Measurements from ENCODE around the gene NRG3. TPM values are rescaled to one million over a fixed set of nuclear protein-coding genes. Genes with fewer than 3 reads are reported as not detected.
A peak's percentile ranks its signal among the peaks of the same experiment; 100 is the strongest.

NRG3 gene
- total RNA-seq, 4 donors from 2014 or later = 0.54 TPM; not detected in 3

GRCh38 chr10:82645221-82645620 is 770.2 kb downstream of the NRG3 start:
- Histone ChIP-seq H3K36me3 (no peaks in the 10 kb centered on the region), H3K4me3 (no peak overlapping the region), H3K27ac (no peak overlapping the region), H3K4me1 (no peaks in the 10 kb centered on the region), H3K9me3 (no peaks in the 10 kb centered on the region), H3K27me3 (no peaks in the 10 kb centered on the region)
- peak; percentile 64 for ATAC-seq
- TF ChIP-seq CTCF (IDR thresholded peaks at IDR 0.05) (no peak), POLR2AphosphoS5 (IDR thresholded peaks at IDR 0.05) (no peak), POLR2A (IDR thresholded peaks at IDR 0.05) (no peak), EP300 (IDR thresholded peaks at IDR 0.05) (no peak)

- 66 to 76% methylated on average over 6 to 7 of the region's 7 CpGs for WGBS, 2 donors (ENCODE audit: low coverage in 1 of 2)
These were observed 778.5 kb downstream of the NRG3 start for GRCh38 chr10:82653244-82654155.

GRCh38 chr10:82660205-82660604 is 785.2 kb downstream of the NRG3 start:
- Histone ChIP-seq H3K27me3 (no peaks in the 10 kb centered on the region), H3K9me3 (no peaks in the 10 kb centered on the region), H3K27ac (no peak overlapping the region), H3K36me3 (no peaks in the 10 kb centered on the region), H3K4me1 (no peaks in the 10 kb centered on the region), H3K4me3 (no peak overlapping the region)
- no peak for TF ChIP-seq POLR2A (IDR thresholded peaks at IDR 0.05)
- TF ChIP-seq CTCF (IDR thresholded peaks at IDR 0.05) = no peak
- no peak for TF ChIP-seq POLR2AphosphoS5 (IDR thresholded peaks at IDR 0.05)
- no peak for TF ChIP-seq EP300 (IDR thresholded peaks at IDR 0.05)
- no peak for ATAC-seq

More at GRCh38 chr10:82653244-82654155, 778.5 kb downstream of the NRG3 start:
- Histone ChIP-seq H3K36me3 (no peaks in the 10 kb centered on the region), H3K4me1 (no peaks in the 10 kb centered on the region), H3K27me3 (no peaks in the 10 kb centered on the region), H3K27ac (no peak overlapping the region), H3K9me3 (no peaks in the 10 kb centered on the region), H3K4me3 (no peak overlapping the region)
- TF ChIP-seq EP300 (IDR thresholded peaks at IDR 0.05) (no peak), POLR2A (IDR thresholded peaks at IDR 0.05) (no peak), CTCF (IDR thresholded peaks at IDR 0.05) (no peak), POLR2AphosphoS5 (IDR thresholded peaks at IDR 0.05) (no peak)
- no peak for ATAC-seq

- Histone ChIP-seq H3K9me3 (no peaks in the 10 kb centered on the region), H3K4me3 (no peak overlapping the region), H3K36me3 (no peaks in the 10 kb centered on the region), H3K27ac (no peak overlapping the region), H3K27me3 (no peaks in the 10 kb centered on the region), H3K4me1 (no peaks in the 10 kb centered on the region)
- WGBS, 2 donors (ENCODE audit: low coverage in 1 of 2) = 20 to 26% methylated on average over 1 of the region's 1 CpG
- TF ChIP-seq EP300 (IDR thresholded peaks at IDR 0.05) (no peak), POLR2AphosphoS5 (IDR thresholded peaks at IDR 0.05) (no peak), POLR2A (IDR thresholded peaks at IDR 0.05) (no peak), CTCF (IDR thresholded peaks at IDR 0.05) (no peak)
- no peak for ATAC-seq
These were observed 786.0 kb downstream of the NRG3 start for GRCh38 chr10:82660986-82661385.

- Histone ChIP-seq H3K27me3 (no peaks in the 10 kb centered on the region), H3K27ac (no peak overlapping the region), H3K9me3 (no peaks in the 10 kb centered on the region), H3K36me3 (no peaks in the 10 kb centered on the region), H3K4me1 (no peaks in the 10 kb centered on the region), H3K4me3 (no peak overlapping the region)
- no peak for TF ChIP-seq CTCF (IDR thresholded peaks at IDR 0.05)
- TF ChIP-seq POLR2AphosphoS5 (IDR thresholded peaks at IDR 0.05) = no peak
- TF ChIP-seq EP300 (IDR thresholded peaks at IDR 0.05) = no peak
- no peak for TF ChIP-seq POLR2A (IDR thresholded peaks at IDR 0.05)
- 70% methylated on average over 4 to 5 of the region's 5 CpGs for WGBS, 2 donors (ENCODE audit: low coverage in 1 of 2)
- no peak for ATAC-seq
These were observed 786.7 kb downstream of the NRG3 start for GRCh38 chr10:82661701-82662100.

Data from gastroesophageal sphincter (tissue), 4 donors.